Upper lobe of right lung (tissue), 1 donor: ENCODE data around the gene BZW1. TPM values are rescaled to one million over a fixed set of nuclear protein-coding genes. Genes with fewer than 3 reads are reported as not detected.

Experiments
- ATAC-seq: fragments of 200-7000 bp; cut with Tn5 transposase; one replicate; pipeline ENCODE4 v1.9.1; 2020; ENCODE audit warnings: mild to moderate bottlenecking, moderate library complexity
- DNase-seq: peaks from one replicate; pipeline ENCODE4 v3.0.0-alpha.2; 2020
- H3K27ac ChIP-seq: fragments of 200-600 bp; one replicate; pipeline ENCODE4 v1.8.0; 2022
- H3K27me3 ChIP-seq: fragments of 200-600 bp; one replicate; pipeline ENCODE4 v1.8.0; 2022; ENCODE audit warnings: mild to moderate bottlenecking
- H3K36me3 ChIP-seq: fragments of 200-600 bp; one replicate; pipeline ENCODE4 v1.8.0; 2022
- H3K4me1 ChIP-seq: fragments of 200-600 bp; one replicate; pipeline ENCODE4 v1.8.0; 2022
- H3K4me3 ChIP-seq: fragments of 200-600 bp; one replicate; pipeline ENCODE4 v1.8.0; 2022; ENCODE audit warnings: mild to moderate bottlenecking
- H3K9me3 ChIP-seq: fragments of 200-600 bp; one replicate; pipeline ENCODE4 v1.8.0; 2022
- CTCF ChIP-seq: fragments of 200-600 bp; IDR thresholded peaks from one replicate; pipeline ENCODE4 v1.8.0; 2022; ENCODE audit warnings: antibody characterized with exemption
- intact Hi-C: fragments of 100-400 bp; cut with DNase I; formaldehyde crosslinking; loops from one replicate; pipeline ENCODE4 v1.11.0; 2022
- total RNA-seq: library from RNA; stranded (reverse); fragmentation: NEBNext Ultra II Directional; extraction: Animal tissue kit (Norgen Biotek cat#: 25700); gene quantifications from one replicate; pipeline ENCODE4 v1.2.1, GENCODE V29; 2021
- donor health status: DM: no; HTN: yes; CAD: no; lungs with severe emphysema.

BZW1 gene
- total RNA-seq, 1 donor from 2014 or later: 158 TPM

- no peak for TF ChIP-seq CTCF
- Histone ChIP-seq H3K27me3 (no peaks in the 10 kb centered on the region), H3K9me3 (no peaks in the 10 kb centered on the region), H3K36me3 (no peaks in the 10 kb centered on the region), H3K27ac (no peak overlapping the region), H3K4me1 (no peaks in the 10 kb centered on the region), H3K4me3 (no peak overlapping the region)
- intact Hi-C loops: no loop called here
- DNase-seq (no peak), ATAC-seq (no peak)
Observed at GRCh38 chr2:200786826-200787225, 24.9 kb upstream of the BZW1 start.

DNA sequence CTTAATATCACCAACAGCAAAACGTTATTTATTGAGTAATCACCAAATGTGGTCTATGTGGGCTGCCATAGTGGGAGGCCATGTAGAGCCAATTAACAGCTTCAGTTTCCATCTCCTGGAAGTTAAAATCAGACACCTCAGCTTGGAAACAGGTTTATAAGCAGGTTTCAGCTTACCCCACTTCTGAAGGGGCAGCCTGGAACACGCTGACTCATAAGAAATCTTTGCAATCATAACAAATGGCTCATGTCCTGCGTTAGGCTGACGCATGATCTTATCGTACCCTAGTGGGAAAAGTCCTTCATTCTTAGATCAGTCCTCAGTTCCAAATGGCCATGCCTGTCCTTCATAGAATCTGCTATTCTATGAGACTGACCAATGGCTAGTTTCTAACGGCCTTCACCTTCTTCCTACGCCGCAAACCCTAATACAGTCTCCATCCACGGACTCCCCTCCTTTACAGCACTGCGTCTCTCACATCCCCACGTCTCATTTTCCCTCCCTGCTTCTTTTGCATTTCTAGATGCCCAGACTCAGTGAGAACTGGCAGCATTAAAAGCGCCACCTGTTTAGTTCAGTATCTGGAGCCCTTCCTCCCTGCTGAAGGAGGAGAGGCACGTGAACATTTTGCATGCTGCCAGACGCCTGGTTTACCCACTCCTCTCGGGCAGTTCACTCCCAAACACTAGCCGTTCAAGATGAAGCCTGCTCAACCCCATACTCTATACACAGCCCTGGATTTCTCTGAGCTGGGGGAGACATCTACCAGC is 24.2 kb upstream of the BZW1 start:
- no peak for TF ChIP-seq CTCF
- Histone ChIP-seq H3K27me3 (no peaks in the 10 kb centered on the region), H3K4me3 (no peak overlapping the region), H3K36me3 (no peaks in the 10 kb centered on the region), H3K9me3 (no peaks in the 10 kb centered on the region), H3K4me1 (no peaks in the 10 kb centered on the region), H3K27ac (no peak overlapping the region)
- DNase-seq (no peak), ATAC-seq (peak; percentile 33)
- intact Hi-C loops: no loop called here

DNA sequence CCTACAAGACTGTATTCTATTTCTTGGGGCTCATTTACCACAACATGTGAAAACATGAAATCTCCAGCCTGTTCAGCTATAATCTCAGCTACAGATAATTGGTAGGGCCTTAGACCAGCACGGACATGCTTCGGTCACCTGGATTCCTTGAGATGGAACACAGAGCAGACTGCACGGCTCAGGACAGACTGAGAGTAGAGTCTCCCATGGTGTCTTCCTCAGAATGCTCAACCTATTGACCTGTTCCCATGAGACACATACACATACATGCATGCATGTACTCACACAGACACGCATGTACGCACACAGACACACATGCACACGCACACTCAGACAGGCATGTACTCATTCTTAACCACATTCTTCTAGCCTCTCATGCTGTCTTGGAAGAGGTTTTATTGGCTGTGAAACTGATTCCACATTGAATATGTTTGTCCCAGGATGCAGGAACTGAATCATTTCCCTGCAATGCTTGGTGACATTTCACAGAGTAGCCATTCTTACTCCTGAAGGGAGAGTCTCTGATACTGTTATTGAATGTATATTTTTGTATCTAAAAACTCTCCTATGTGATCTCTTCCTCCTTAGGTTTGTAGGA is 23.5 kb upstream of the BZW1 start:
- Histone ChIP-seq H3K27ac (no peak overlapping the region), H3K27me3 (no peaks in the 10 kb centered on the region), H3K36me3 (no peaks in the 10 kb centered on the region), H3K9me3 (no peaks in the 10 kb centered on the region), H3K4me3 (no peak overlapping the region), H3K4me1 (no peaks in the 10 kb centered on the region)
- ATAC-seq (peak; percentile 22), DNase-seq (no peak)
- TF ChIP-seq CTCF: no peak
- intact Hi-C loops: no loop called here

DNA sequence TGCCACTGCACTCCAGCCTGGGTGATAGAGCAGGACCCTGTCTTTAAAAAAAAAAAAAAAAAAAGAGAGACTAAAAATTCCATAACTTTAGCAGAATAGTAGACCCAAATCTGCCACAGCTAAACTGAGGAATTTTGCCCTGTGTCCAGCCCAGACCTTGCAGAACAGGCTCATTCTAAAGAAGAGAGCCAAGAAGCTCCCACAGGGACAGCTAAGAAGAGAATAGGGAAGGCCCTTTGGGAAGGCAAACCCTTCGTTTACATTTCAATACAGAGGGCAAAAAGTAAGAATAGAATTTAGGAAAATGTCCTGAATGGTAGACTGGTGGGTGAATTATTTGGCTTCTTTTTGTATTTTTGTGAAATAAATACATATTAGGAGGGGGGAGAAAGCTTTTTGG is 21.5 kb upstream of the BZW1 start:
- no peak for ATAC-seq
- no peak for DNase-seq
- Histone ChIP-seq H3K27ac (no peak overlapping the region), H3K4me1 (no peaks in the 10 kb centered on the region), H3K9me3 (no peaks in the 10 kb centered on the region), H3K4me3 (no peak overlapping the region), H3K36me3 (no peaks in the 10 kb centered on the region), H3K27me3 (no peaks in the 10 kb centered on the region)
- no peak for TF ChIP-seq CTCF
- intact Hi-C loops: no loop called here

DNA sequence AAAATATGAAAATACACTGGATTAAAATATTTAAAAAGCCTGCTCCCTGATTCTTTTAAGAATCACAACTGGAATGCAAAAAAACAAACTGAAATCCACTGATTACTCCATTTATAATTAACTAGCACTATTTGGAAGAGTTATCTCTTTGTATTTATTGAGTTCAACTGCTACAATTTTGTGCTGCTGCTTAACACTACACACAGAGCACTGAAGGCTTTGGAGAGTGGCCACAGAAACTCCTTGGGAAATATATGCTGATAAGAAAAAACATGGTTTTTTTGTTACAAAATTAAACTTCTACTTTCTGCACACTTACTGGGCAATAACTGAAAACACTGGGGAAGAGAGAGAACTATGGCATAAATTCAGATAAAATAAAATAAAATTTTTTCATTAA is 19.8 kb upstream of the BZW1 start:
- intact Hi-C loops: no loop called here
- TF ChIP-seq CTCF: no peak
- DNase-seq: no peak
- no peak overlapping the region for H3K4me3 ChIP-seq
- no peak for ATAC-seq
- no peaks in the 10 kb centered on the region for H3K27me3 ChIP-seq
- peaks cover 4% of the 10 kb centered on the region for H3K4me1 ChIP-seq
- no peak overlapping the region for H3K27ac ChIP-seq
- H3K36me3 ChIP-seq: no peaks in the 10 kb centered on the region
- H3K9me3 ChIP-seq: no peaks in the 10 kb centered on the region
